ENCODE measurements around the gene COL21A1. TPM values are rescaled to one million over a fixed set of nuclear protein-coding genes. Genes with fewer than 3 reads are reported as not detected.

Gene COL21A1
- total RNA-seq, 1 donor, result 29.0 TPM

- TF ChIP-seq CTCF (IDR thresholded peaks at IDR 0.05; ENCODE audit: insufficient read depth, low read length), result no peak
Measured at GRCh38 chr6:56051202-56051598, 196.2 kb downstream of the COL21A1 start.

GRCh38 chr6:56050530-56051201, 196.7 kb downstream of the COL21A1 start:
- no peak for TF ChIP-seq CTCF (IDR thresholded peaks at IDR 0.05; ENCODE audit: insufficient read depth, low read length)

More at GRCh38 chr6:56051202-56051598, 196.2 kb downstream of the COL21A1 start:
- no peak overlapping the region for H3K4me3 ChIP-seq (ENCODE audit: low read depth, low read length)
- DNase-seq (ENCODE audit: low read depth), result no peak

GRCh38 chr6:56048601-56049000, 198.8 kb downstream of the COL21A1 start:
- H3K4me3 ChIP-seq (ENCODE audit: low read depth, low read length), result no peak overlapping the region
- no peak for TF ChIP-seq CTCF (IDR thresholded peaks at IDR 0.05; ENCODE audit: insufficient read depth, low read length)
- DNase-seq (ENCODE audit: low read depth), result no peak

More at GRCh38 chr6:56050530-56051201, 196.7 kb downstream of the COL21A1 start:
- no peak for DNase-seq (ENCODE audit: low read depth)
- no peak overlapping the region for H3K4me3 ChIP-seq (ENCODE audit: low read depth, low read length)

- TF ChIP-seq CTCF (IDR thresholded peaks at IDR 0.05; ENCODE audit: insufficient read depth, low read length), result no peak
- no peak for DNase-seq (ENCODE audit: low read depth)
- H3K4me3 ChIP-seq (ENCODE audit: low read depth, low read length), result no peak overlapping the region
Measured at GRCh38 chr6:56047931-56048540, 199.3 kb downstream of the COL21A1 start.

GRCh38 chr6:56046576-56046975, 200.8 kb downstream of the COL21A1 start:
- no peak overlapping the region for H3K4me3 ChIP-seq (ENCODE audit: low read depth, low read length)
- no peak for DNase-seq (ENCODE audit: low read depth)
- TF ChIP-seq CTCF (IDR thresholded peaks at IDR 0.05; ENCODE audit: insufficient read depth, low read length), result no peak

GRCh38 chr6:56043761-56044160, 203.6 kb downstream of the COL21A1 start:
- no peak for TF ChIP-seq CTCF (IDR thresholded peaks at IDR 0.05; ENCODE audit: insufficient read depth, low read length)
- no peak overlapping the region for H3K4me3 ChIP-seq (ENCODE audit: low read depth, low read length)
- no peak for DNase-seq (ENCODE audit: low read depth)
